GM23338 (cell line): ENCODE results near the gene CCDC191. TPM values are rescaled to one million over a fixed set of nuclear protein-coding genes. Genes with fewer than 3 reads are reported as not detected.

Source experiments
- ATAC-seq: fragments of 200-7000 bp; cut with Tn5 transposase; 3 replicates; pipeline ENCODE4 v1.9.1; 2020
- DNase-seq: peaks from one replicate; pipeline ENCODE4 v3.0.0-alpha.2; 2015; ENCODE audit warnings: low spot score
- H2AFZ ChIP-seq: fragments of 200-600 bp; sonication (generic); 2 replicates; pipeline ENCODE4 v1.8.0; 2016; ENCODE audit warnings: antibody characterized with exemption, mild to moderate bottlenecking, moderate library complexity
- H3F3A ChIP-seq: fragments of 200-600 bp; sonication (generic); replicated peaks from 2 replicates; pipeline ENCODE4 v1.8.0; 2017; ENCODE audit warnings: antibody characterized with exemption, mixed run types, low read depth
- H3K27ac ChIP-seq: fragments of 200-600 bp; sonication (generic); 2 replicates; pipeline ENCODE4 v1.6.1; 2016; ENCODE audit warnings: low read depth
- H3K27me3 ChIP-seq: fragments of 200-600 bp; sonication (generic); 2 replicates; pipeline ENCODE4 v1.8.0; 2016; ENCODE audit warnings: mild to moderate bottlenecking, mixed run types, moderate library complexity; ENCODE audit not compliant: insufficient read depth
- H3K36me3 ChIP-seq: fragments of 200-600 bp; sonication (generic); 2 replicates; pipeline ENCODE4 v1.8.0; 2016; ENCODE audit warnings: mild to moderate bottlenecking; ENCODE audit not compliant: insufficient read depth
- H3K4me1 ChIP-seq: fragments of 200-600 bp; sonication (generic); 2 replicates; pipeline ENCODE4 v1.8.0; 2016; ENCODE audit warnings: mild to moderate bottlenecking, moderate library complexity; ENCODE audit not compliant: insufficient read depth
- H3K4me2 ChIP-seq: fragments of 200-600 bp; sonication (generic); 2 replicates; pipeline ENCODE4 v1.7.1; 2017; ENCODE audit warnings: mixed run types
- H3K4me3 ChIP-seq: fragments of 200-600 bp; sonication (generic); 2 replicates; pipeline ENCODE4 v1.6.1; 2016; ENCODE audit warnings: mixed run types
- H3K79me2 ChIP-seq: fragments of 200-600 bp; sonication (generic); replicated peaks from 2 replicates; pipeline ENCODE4 v1.8.0; 2017; ENCODE audit warnings: mild to moderate bottlenecking; ENCODE audit not compliant: insufficient read depth
- H3K9me2 ChIP-seq: fragments of 200-600 bp; sonication (generic); 2 replicates; pipeline ENCODE4 v1.8.0; 2017; ENCODE audit not compliant: insufficient read depth
- H4K20me1 ChIP-seq: fragments of 200-600 bp; sonication (generic); replicated peaks from 2 replicates; pipeline ENCODE4 v1.8.0; 2017; ENCODE audit warnings: mild to moderate bottlenecking; ENCODE audit not compliant: insufficient read depth
- H3K27ac Mint-ChIP-seq: 2 replicates; pipeline ENCODE4 v1.8.0; 2020; ENCODE audit warnings: inconsistent platforms, mild to moderate bottlenecking, moderate library complexity, mixed read lengths
- H3K27me3 Mint-ChIP-seq: 3 replicates; pipeline ENCODE4 v1.8.0; 2022; ENCODE audit warnings: low read depth, mild to moderate bottlenecking, moderate library complexity, mixed read lengths, inconsistent platforms; ENCODE audit not compliant: insufficient read depth, poor library complexity
- H3K36me3 Mint-ChIP-seq: 3 replicates; pipeline ENCODE4 v1.8.0; 2021; ENCODE audit warnings: low read depth, mild to moderate bottlenecking, inconsistent platforms, moderate library complexity, mixed read lengths
- H3K4me1 Mint-ChIP-seq: 3 replicates; pipeline ENCODE4 v1.8.0; 2020; ENCODE audit warnings: mild to moderate bottlenecking, inconsistent platforms, mixed read lengths
- H3K4me3 Mint-ChIP-seq: 3 replicates; pipeline ENCODE4 v1.8.0; 2021; ENCODE audit warnings: moderate library complexity, mild to moderate bottlenecking, inconsistent platforms, mixed read lengths
- H3K9me3 Mint-ChIP-seq: 3 replicates; pipeline ENCODE4 v1.8.0; 2020; ENCODE audit warnings: moderate library complexity, mild to moderate bottlenecking, inconsistent platforms, mixed read lengths
- CREB1 ChIP-seq: fragments of 250-450 bp; sonication (Bioruptor Pico); IDR thresholded peaks from 2 replicates; pipeline ENCODE4 v1.5.0; 2020; ENCODE audit warnings: low read depth, mild to moderate bottlenecking, moderate library complexity
- EZH2phosphoT487 ChIP-seq: fragments of 200-600 bp; sonication (generic); IDR thresholded peaks from one replicate; pipeline ENCODE4 v1.8.1; 2018; ENCODE audit warnings: antibody characterized with exemption; ENCODE audit not compliant: unreplicated experiment
- POLR2AphosphoS5 ChIP-seq: IDR thresholded peaks from 2 replicates; pipeline ENCODE4 v1.6.1; 2016; ENCODE audit warnings: antibody characterized with exemption, low read depth
- STAT1 ChIP-seq: IDR thresholded peaks from one replicate; pipeline ENCODE4 v1.6.1; 2016; ENCODE audit warnings: antibody characterized with exemption; ENCODE audit not compliant: unreplicated experiment
- ZNF331 ChIP-seq: fragments of 250-450 bp; sonication (Bioruptor Pico); IDR thresholded peaks from 2 replicates; pipeline ENCODE4 v1.5.0; 2020; ENCODE audit warnings: low read depth, mild to moderate bottlenecking, moderate library complexity
- polyA plus RNA-seq: library from polyadenylated mRNA; unstranded; fragments of >200 nt; fragmentation: Nextera tagmentation; extraction: Ambion mirVana; gene quantifications from 2 replicates; pipeline ENCODE4 v1.2.1, GENCODE V29; 2016
- total RNA-seq: library from RNA; depleted of rRNA; stranded (reverse); fragments of >200 nt; shearing (Covaris generic); gene quantifications from 2 replicates; pipeline ENCODE4 v1.2.3, GENCODE V29; 2014
- TF ChIP-seq, protein P1 (sequence below): fragments of 250-450 bp; sonication (Bioruptor Pico); IDR thresholded peaks from 2 replicates; pipeline ENCODE4 v1.5.0; 2020; ENCODE audit warnings: mild to moderate bottlenecking, moderate library complexity
- TF ChIP-seq, protein P2 (sequence below), 2 experiments: fragments of 200-600 bp in 1 of 2; sonication (generic) in 1 of 2; conservative IDR thresholded peaks; 2 replicates each; pipeline versions ENCODE4 v1.5.1 to v1.6.1; 2016 to 2017; ENCODE audit warnings: antibody characterized with exemption in 2 of 2, low read depth in 2 of 2, mild to moderate bottlenecking in 2 of 2, moderate library complexity in 1 of 2

Gene CCDC191
- total and polyA plus RNA-seq, 2 experiments from 2014 or later: 2.0 to 2.9 TPM

DNA sequence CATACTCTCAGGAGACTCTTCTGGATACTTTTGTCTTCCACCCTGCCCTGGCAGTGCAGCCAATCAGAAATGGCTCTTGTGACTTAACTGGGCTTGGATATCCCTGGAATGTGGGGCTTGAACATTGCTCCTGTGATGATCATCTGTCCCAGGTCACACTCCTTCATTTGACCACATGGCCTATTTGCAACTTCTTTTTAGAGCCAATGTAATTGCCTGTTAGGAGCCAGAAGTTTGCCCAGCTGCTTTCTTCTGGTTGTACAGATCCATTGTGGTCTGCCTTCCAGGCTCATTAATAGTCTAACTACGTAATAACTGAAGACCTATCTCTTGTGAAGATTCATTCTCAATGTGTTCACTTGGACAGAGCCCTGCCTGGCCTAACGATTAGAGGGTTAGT lies 30.0 kb upstream of the CCDC191 start (continued):
- TF ChIP-seq, protein P1, sequence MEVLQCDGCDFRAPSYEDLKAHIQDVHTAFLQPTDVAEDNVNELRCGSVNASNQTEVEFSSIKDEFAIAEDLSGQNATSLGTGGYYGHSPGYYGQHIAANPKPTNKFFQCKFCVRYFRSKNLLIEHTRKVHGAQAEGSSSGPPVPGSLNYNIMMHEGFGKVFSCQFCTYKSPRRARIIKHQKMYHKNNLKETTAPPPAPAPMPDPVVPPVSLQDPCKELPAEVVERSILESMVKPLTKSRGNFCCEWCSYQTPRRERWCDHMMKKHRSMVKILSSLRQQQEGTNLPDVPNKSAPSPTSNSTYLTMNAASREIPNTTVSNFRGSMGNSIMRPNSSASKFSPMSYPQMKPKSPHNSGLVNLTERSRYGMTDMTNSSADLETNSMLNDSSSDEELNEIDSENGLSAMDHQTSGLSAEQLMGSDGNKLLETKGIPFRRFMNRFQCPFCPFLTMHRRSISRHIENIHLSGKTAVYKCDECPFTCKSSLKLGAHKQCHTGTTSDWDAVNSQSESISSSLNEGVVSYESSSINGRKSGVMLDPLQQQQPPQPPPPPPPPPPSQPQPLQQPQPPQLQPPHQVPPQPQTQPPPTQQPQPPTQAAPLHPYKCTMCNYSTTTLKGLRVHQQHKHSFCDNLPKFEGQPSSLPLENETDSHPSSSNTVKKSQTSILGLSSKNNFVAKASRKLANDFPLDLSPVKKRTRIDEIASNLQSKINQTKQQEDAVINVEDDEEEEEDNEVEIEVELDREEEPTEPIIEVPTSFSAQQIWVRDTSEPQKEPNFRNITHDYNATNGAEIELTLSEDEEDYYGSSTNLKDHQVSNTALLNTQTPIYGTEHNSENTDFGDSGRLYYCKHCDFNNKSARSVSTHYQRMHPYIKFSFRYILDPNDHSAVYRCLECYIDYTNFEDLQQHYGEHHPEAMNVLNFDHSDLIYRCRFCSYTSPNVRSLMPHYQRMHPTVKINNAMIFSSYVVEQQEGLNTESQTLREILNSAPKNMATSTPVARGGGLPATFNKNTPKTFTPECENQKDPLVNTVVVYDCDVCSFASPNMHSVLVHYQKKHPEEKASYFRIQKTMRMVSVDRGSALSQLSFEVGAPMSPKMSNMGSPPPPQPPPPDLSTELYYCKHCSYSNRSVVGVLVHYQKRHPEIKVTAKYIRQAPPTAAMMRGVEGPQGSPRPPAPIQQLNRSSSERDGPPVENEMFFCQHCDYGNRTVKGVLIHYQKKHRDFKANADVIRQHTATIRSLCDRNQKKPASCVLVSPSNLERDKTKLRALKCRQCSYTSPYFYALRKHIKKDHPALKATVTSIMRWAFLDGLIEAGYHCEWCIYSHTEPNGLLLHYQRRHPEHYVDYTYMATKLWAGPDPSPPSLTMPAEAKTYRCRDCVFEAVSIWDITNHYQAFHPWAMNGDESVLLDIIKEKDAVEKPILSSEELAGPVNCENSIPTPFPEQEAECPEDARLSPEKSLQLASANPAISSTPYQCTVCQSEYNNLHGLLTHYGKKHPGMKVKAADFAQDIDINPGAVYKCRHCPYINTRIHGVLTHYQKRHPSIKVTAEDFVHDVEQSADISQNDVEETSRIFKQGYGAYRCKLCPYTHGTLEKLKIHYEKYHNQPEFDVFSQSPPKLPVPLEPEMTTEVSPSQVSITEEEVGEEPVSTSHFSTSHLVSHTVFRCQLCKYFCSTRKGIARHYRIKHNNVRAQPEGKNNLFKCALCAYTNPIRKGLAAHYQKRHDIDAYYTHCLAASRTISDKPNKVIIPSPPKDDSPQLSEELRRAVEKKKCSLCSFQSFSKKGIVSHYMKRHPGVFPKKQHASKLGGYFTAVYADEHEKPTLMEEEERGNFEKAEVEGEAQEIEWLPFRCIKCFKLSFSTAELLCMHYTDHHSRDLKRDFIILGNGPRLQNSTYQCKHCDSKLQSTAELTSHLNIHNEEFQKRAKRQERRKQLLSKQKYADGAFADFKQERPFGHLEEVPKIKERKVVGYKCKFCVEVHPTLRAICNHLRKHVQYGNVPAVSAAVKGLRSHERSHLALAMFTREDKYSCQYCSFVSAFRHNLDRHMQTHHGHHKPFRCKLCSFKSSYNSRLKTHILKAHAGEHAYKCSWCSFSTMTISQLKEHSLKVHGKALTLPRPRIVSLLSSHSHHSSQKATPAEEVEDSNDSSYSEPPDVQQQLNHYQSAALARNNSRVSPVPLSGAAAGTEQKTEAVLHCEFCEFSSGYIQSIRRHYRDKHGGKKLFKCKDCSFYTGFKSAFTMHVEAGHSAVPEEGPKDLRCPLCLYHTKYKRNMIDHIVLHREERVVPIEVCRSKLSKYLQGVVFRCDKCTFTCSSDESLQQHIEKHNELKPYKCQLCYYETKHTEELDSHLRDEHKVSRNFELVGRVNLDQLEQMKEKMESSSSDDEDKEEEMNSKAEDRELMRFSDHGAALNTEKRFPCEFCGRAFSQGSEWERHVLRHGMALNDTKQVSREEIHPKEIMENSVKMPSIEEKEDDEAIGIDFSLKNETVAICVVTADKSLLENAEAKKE: no peak
- TF ChIP-seq STAT1: no peak
- TF ChIP-seq CREB1: no peak
- TF ChIP-seq, protein P2, sequence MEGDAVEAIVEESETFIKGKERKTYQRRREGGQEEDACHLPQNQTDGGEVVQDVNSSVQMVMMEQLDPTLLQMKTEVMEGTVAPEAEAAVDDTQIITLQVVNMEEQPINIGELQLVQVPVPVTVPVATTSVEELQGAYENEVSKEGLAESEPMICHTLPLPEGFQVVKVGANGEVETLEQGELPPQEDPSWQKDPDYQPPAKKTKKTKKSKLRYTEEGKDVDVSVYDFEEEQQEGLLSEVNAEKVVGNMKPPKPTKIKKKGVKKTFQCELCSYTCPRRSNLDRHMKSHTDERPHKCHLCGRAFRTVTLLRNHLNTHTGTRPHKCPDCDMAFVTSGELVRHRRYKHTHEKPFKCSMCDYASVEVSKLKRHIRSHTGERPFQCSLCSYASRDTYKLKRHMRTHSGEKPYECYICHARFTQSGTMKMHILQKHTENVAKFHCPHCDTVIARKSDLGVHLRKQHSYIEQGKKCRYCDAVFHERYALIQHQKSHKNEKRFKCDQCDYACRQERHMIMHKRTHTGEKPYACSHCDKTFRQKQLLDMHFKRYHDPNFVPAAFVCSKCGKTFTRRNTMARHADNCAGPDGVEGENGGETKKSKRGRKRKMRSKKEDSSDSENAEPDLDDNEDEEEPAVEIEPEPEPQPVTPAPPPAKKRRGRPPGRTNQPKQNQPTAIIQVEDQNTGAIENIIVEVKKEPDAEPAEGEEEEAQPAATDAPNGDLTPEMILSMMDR (conservative IDR thresholded peaks at IDR 0.05; ENCODE audit: low read depth in 2 of 2): no peak
- TF ChIP-seq ZNF331 (CRISPR knock-in tag): no peak

GRCh38 chr3:114083112-114083511 lies 26.8 kb upstream of the CCDC191 start:
- H3K4me1 ChIP-seq: no peaks in the 10 kb centered on the region
- no peak overlapping the region for H2AFZ ChIP-seq
- no peak for DNase-seq
- Mint-ChIP-seq H3K27me3 (peaks cover 2% of the 10 kb centered on the region), H3K36me3 (peaks cover 96% of the 10 kb centered on the region), H3K4me1 (no peaks in the 10 kb centered on the region), H3K4me3 (no peak overlapping the region), H3K27ac (no peak overlapping the region), H3K9me3 (no peaks in the 10 kb centered on the region)
- H3K27me3 ChIP-seq: no peaks in the 10 kb centered on the region
- peaks cover 70% of the 10 kb centered on the region for H3K36me3 ChIP-seq
- ATAC-seq: no peak
- no peak overlapping the region for H3K4me3 ChIP-seq
- no peak overlapping the region for H3K4me2 ChIP-seq
- peaks cover 10% of the 10 kb centered on the region; the same call in 1 of the 2 replicates for H3K79me2 ChIP-seq
- H3K27ac ChIP-seq: no peak overlapping the region
- no peaks in the 10 kb centered on the region for H3F3A ChIP-seq
- peaks cover 6% of the 10 kb centered on the region for H4K20me1 ChIP-seq
- no peaks in the 10 kb centered on the region for H3K9me2 ChIP-seq
- TF ChIP-seq, protein P1: no peak
- TF ChIP-seq POLR2AphosphoS5: no peak
- TF ChIP-seq STAT1: no peak
- TF ChIP-seq EZH2phosphoT487: no peak
